Mesenchymal stem cell (in vitro differentiated cells and primary cell): ENCODE data around the gene DUSP11.

Experiments
- DNase-seq: peaks from one replicate; pipeline ENCODE4 v3.0.0-alpha.2; 2013
- H2AFZ ChIP-seq: one replicate; pipeline ENCODE4 v1.6.1; 2013; ENCODE audit warnings: low read depth, mild to moderate bottlenecking, control low read depth, inconsistent platforms, low read length, moderate library complexity
- H2AK5ac ChIP-seq: 2 replicates; pipeline ENCODE4 v1.6.1; 2013; ENCODE audit warnings: low read length, moderate library complexity, mild to moderate bottlenecking, inconsistent platforms; ENCODE audit not compliant: severe bottlenecking
- H2BK120ac ChIP-seq: one replicate; pipeline ENCODE4 v1.6.1; 2013; ENCODE audit warnings: low read depth, mild to moderate bottlenecking, inconsistent platforms, low read length, moderate library complexity
- H2BK12ac ChIP-seq, 2 experiments: one replicate each; pipeline ENCODE4 v1.6.1; 2013; ENCODE audit warnings: inconsistent platforms in 2 of 2, low read length in 2 of 2, mild to moderate bottlenecking in 2 of 2, moderate library complexity in 2 of 2, control low read depth in 1 of 2
- H2BK15ac ChIP-seq: one replicate; pipeline ENCODE4 v1.6.1; 2013; ENCODE audit warnings: mild to moderate bottlenecking, low read depth, inconsistent platforms; ENCODE audit not compliant: poor library complexity, severe bottlenecking
- H2BK5ac ChIP-seq: 2 replicates; pipeline ENCODE4 v1.6.1; 2013; ENCODE audit warnings: low read depth, mild to moderate bottlenecking, low read length, control low read depth, inconsistent platforms; ENCODE audit not compliant: poor library complexity, severe bottlenecking
- H3K14ac ChIP-seq, 2 experiments: one replicate each; pipeline ENCODE4 v1.6.1; 2013; ENCODE audit warnings: inconsistent platforms in 2 of 2, low read length in 2 of 2, control low read depth in 1 of 2, mild to moderate bottlenecking in 1 of 2, moderate library complexity in 1 of 2
- H3K18ac ChIP-seq, 2 experiments: one replicate each; pipeline ENCODE4 v1.6.1; 2013; ENCODE audit warnings: inconsistent platforms in 2 of 2, low read length in 2 of 2, control low read depth in 1 of 2, low read depth in 1 of 2, mild to moderate bottlenecking in 1 of 2
- H3K23ac ChIP-seq, 2 experiments: one replicate each; pipeline ENCODE4 v1.6.1; 2013; ENCODE audit warnings: inconsistent platforms in 2 of 2, low read length in 2 of 2, mild to moderate bottlenecking in 2 of 2, moderate library complexity in 2 of 2, control low read depth in 1 of 2
- H3K27ac ChIP-seq: 2 replicates; pipeline ENCODE4 v1.5.1; 2013; ENCODE audit warnings: mild to moderate bottlenecking, moderate library complexity, low read length, control low read depth, inconsistent platforms; ENCODE audit not compliant: poor library complexity, severe bottlenecking
- H3K27me3 ChIP-seq, 2 experiments: 2 replicates each; pipeline versions ENCODE4 v1.6.1 to v1.7.0; 2013; ENCODE audit warnings: low read length in 2 of 2, mild to moderate bottlenecking in 2 of 2, moderate library complexity in 2 of 2, control low read depth in 1 of 2, inconsistent platforms in 1 of 2; ENCODE audit not compliant: control insufficient read depth in 1 of 2, insufficient read depth in 1 of 2
- H3K36me3 ChIP-seq, 2 experiments: 2 replicates each; pipeline versions ENCODE4 v1.6.1 to v1.7.0; 2013; ENCODE audit warnings: low read length in 2 of 2, control low read depth in 1 of 2, inconsistent platforms in 1 of 2, low read depth in 1 of 2, mild to moderate bottlenecking in 1 of 2; ENCODE audit not compliant: insufficient read depth in 2 of 2, control insufficient read depth in 1 of 2
- H3K4ac ChIP-seq, 2 experiments: one replicate each; pipeline ENCODE4 v1.6.1; 2013; ENCODE audit warnings: inconsistent platforms in 2 of 2, low read length in 2 of 2, mild to moderate bottlenecking in 2 of 2, moderate library complexity in 2 of 2, control low read depth in 1 of 2, low read depth in 1 of 2
- H3K4me1 ChIP-seq: 2 replicates; pipeline ENCODE4 v1.6.1; 2013; ENCODE audit warnings: low read depth, low read length, control low read depth; ENCODE audit not compliant: control insufficient read depth, insufficient read depth
- H3K4me2 ChIP-seq: 2 replicates; pipeline ENCODE4 v1.6.1; 2013; ENCODE audit warnings: low read length, mild to moderate bottlenecking, inconsistent platforms; ENCODE audit not compliant: poor library complexity, severe bottlenecking
- H3K4me3 ChIP-seq, 2 experiments: 2 replicates each; pipeline versions ENCODE4 v1.5.1 to v1.7.0; 2013; ENCODE audit warnings: low read length in 2 of 2, mild to moderate bottlenecking in 2 of 2, control low read depth in 1 of 2, low read depth in 1 of 2; ENCODE audit not compliant: insufficient read depth in 1 of 2
- H3K79me1 ChIP-seq: replicated peaks from 2 replicates; pipeline ENCODE4 v1.6.1; 2013; ENCODE audit warnings: mild to moderate bottlenecking, control low read depth, low read length, inconsistent platforms; ENCODE audit not compliant: poor library complexity, severe bottlenecking
- H3K9ac ChIP-seq: 2 replicates; pipeline ENCODE4 v1.7.0; 2013; ENCODE audit warnings: mild to moderate bottlenecking, low read length, moderate library complexity
- H3K9me3 ChIP-seq: 2 replicates; pipeline ENCODE4 v1.7.0; 2013; ENCODE audit warnings: mild to moderate bottlenecking, low read length; ENCODE audit not compliant: control insufficient read depth
- H4K8ac ChIP-seq: one replicate; pipeline ENCODE4 v1.6.1; 2013; ENCODE audit warnings: inconsistent platforms, mild to moderate bottlenecking, low read length, moderate library complexity
- H4K91ac ChIP-seq: one replicate; pipeline ENCODE4 v1.6.1; 2013; ENCODE audit warnings: mild to moderate bottlenecking, low read length, inconsistent platforms
- WGBS: methylation state at CpG from one replicate; pipeline ENCODE4 v1.1.7; 2013; ENCODE audit warnings: mixed read lengths; 5-methylcytosine and 5-hydroxymethylcytosine counted together

DUSP11 gene

DNA sequence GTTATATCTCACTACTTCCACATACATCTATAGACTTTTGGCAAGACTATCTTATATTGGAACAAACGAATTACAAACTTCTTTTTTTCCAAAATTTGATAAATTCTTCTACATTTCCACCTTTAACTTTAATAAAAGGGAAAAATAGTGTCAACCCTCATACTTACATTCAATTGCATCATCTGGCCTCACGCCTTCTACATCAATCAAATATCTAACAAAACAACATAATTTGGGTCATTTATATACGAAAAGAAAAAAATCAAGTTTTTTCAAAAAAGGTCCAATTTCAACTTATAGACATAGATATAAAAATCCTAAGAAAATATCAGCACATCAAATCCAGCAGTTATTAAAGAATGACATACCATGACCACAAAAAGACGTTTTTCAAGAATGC, 12.9 kb downstream of the DUSP11 start:
- Histone ChIP-seq H3K4me3 (no peak overlapping the region), H3K27me3 (no peaks in the 10 kb centered on the region), H2BK15ac (no peak overlapping the region), H2BK120ac (no peak overlapping the region), H2BK12ac (no peak overlapping the region), H3K79me1 (peaks cover 22% of the 10 kb centered on the region), H3K4me2 (no peak overlapping the region), H2AFZ (no peak overlapping the region), H4K91ac (no peak overlapping the region), H4K8ac (no peak overlapping the region), H3K9ac (no peak overlapping the region), H2AK5ac (no peak overlapping the region), H3K4ac (no peak overlapping the region), H3K27ac (no peak overlapping the region), H3K18ac (no peak overlapping the region), H3K14ac (no peak overlapping the region), H3K23ac (no peak overlapping the region), H3K4me1 (no peaks in the 10 kb centered on the region), H3K36me3 (peaks cover 22 to 88% of the 10 kb centered on the region in 2 experiments), H3K9me3 (no peaks in the 10 kb centered on the region), H2BK5ac (no peak overlapping the region)
- DNase-seq = no peak
- 88% methylated on average over 3 of the region's 4 CpGs for WGBS

DNA sequence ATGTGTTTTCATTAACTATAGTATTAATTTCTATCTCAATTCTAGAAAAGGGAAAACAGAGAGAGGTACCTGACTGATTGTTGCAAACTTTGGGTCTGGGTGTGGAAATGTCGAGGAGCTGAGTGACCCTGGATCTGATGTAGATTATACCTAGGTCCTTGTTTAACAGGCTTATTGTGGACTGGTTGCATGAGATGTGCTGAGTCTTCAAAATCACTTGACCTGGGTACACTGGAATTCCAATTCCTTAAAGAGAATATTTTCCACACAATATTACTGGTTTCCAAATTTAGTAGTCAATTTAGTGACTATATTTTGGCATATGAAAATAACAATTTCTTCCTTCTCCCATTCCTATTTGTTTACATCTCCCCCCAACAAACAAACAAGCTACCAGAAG, 13.6 kb downstream of the DUSP11 start:
- H2BK12ac ChIP-seq = no peak overlapping the region
- H4K8ac ChIP-seq = no peak overlapping the region
- H3K9me3 ChIP-seq = no peaks in the 10 kb centered on the region
- H2BK5ac ChIP-seq = no peak overlapping the region
- peaks cover 24 to 93% of the 10 kb centered on the region in 2 experiments for H3K36me3 ChIP-seq
- no peak overlapping the region for H2BK120ac ChIP-seq
- DNase-seq = no peak
- H2AFZ ChIP-seq = no peak overlapping the region
- peaks cover 23% of the 10 kb centered on the region for H3K79me1 ChIP-seq
- H3K4ac ChIP-seq = no peak overlapping the region
- H3K23ac ChIP-seq = no peak overlapping the region
- no peaks in the 10 kb centered on the region for H3K4me1 ChIP-seq
- no peak overlapping the region for H3K14ac ChIP-seq
- H4K91ac ChIP-seq = no peak overlapping the region
- no peak overlapping the region for H3K4me3 ChIP-seq
- H2BK15ac ChIP-seq = no peak overlapping the region
- H3K18ac ChIP-seq = no peak overlapping the region
- WGBS = 100% methylated on average over 1 of the region's 1 CpG
- no peak overlapping the region for H2AK5ac ChIP-seq
- H3K4me2 ChIP-seq = no peak overlapping the region
- no peak overlapping the region for H3K27ac ChIP-seq
- no peaks in the 10 kb centered on the region for H3K27me3 ChIP-seq
- H3K9ac ChIP-seq = no peak overlapping the region

DNA sequence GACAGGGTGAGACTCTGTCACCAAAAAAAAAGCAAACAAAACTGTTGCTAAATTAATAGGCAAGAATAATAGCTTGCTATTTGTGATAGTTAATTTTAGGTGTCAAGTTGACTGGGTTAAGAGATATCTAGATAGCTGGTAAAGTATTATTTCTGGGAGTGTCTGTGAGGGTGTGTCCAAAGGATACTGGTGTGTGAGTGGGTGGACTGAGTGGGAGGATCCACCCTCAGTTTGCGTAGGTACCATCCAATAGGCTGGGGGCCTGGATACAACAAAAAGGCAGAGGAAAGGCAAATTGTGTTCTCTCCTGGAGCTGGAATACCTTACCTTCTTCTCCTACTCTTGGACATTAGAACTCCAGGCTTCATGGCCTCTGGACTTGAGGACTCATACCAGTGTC, 15.0 kb downstream of the DUSP11 start:
- Histone ChIP-seq H3K36me3 (peaks cover 19 to 94% of the 10 kb centered on the region in 2 experiments), H4K8ac (no peak overlapping the region), H4K91ac (no peak overlapping the region), H2AK5ac (no peak overlapping the region), H3K4me1 (no peaks in the 10 kb centered on the region), H2BK12ac (no peak overlapping the region), H3K23ac (no peak overlapping the region), H2BK15ac (no peak overlapping the region), H2AFZ (no peak overlapping the region), H2BK120ac (no peak overlapping the region), H3K27me3 (no peaks in the 10 kb centered on the region), H3K14ac (no peak overlapping the region), H2BK5ac (no peak overlapping the region), H3K4me2 (no peak overlapping the region), H3K18ac (no peak overlapping the region), H3K79me1 (peaks cover 21% of the 10 kb centered on the region), H3K27ac (no peak overlapping the region), H3K4me3 (no peak overlapping the region), H3K9ac (no peak overlapping the region), H3K4ac (no peak overlapping the region), H3K9me3 (no peaks in the 10 kb centered on the region)
- WGBS = 91% methylated on average over 1 of the region's 1 CpG
- no peak for DNase-seq

DNA sequence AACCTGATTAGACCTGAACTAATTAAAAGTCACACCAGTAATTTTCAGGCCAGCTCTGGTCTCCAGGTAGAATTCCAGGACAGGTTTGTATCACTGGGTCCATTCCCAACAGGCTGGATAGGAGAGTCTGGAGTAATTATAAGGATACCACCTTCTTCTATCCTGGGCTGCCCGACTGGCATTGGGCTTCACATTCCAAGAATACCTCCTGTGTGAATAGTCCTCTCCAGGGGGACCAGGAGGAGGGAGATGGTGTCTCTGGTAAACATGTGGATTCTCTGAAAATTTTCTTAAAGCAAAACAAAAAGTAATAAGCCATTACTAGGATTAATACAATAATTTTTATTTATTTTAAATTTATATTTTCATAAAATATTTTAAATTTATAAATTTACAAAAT, 17.3 kb downstream of the DUSP11 start:
- Histone ChIP-seq H3K9ac (no peak overlapping the region), H3K4me3 (no peak overlapping the region), H4K91ac (no peak overlapping the region), H3K4ac (no peak overlapping the region), H3K4me2 (no peak overlapping the region), H3K23ac (no peak overlapping the region), H2BK12ac (no peak overlapping the region), H4K8ac (no peak overlapping the region), H3K79me1 (peaks cover 21% of the 10 kb centered on the region), H2BK120ac (no peak overlapping the region), H3K18ac (no peak overlapping the region), H3K4me1 (no peaks in the 10 kb centered on the region), H3K36me3 (peaks cover 27 to 82% of the 10 kb centered on the region in 2 experiments), H2BK15ac (no peak overlapping the region), H3K14ac (no peak overlapping the region), H3K9me3 (no peaks in the 10 kb centered on the region), H2AK5ac (no peak overlapping the region), H2AFZ (no peak overlapping the region), H3K27ac (no peak overlapping the region), H2BK5ac (no peak overlapping the region), H3K27me3 (no peaks in the 10 kb centered on the region)
- no peak for DNase-seq
- WGBS = no CpG with 5 or more reads among the region's 1 CpG
